Hepatocyte (in vitro differentiated cells): ENCODE results near the gene MAST3. TPM values are rescaled to one million over a fixed set of nuclear protein-coding genes. Genes with fewer than 3 reads are reported as not detected.

Experiments
- DNase-seq: peaks from one replicate; pipeline ENCODE4 v3.0.0-alpha.2; 2016; ENCODE audit warnings: low spot score
- H2AFZ ChIP-seq: fragments of 200-600 bp; sonication (generic); 2 replicates; pipeline ENCODE4 v1.6.0; 2016; ENCODE audit warnings: antibody characterized with exemption, mild to moderate bottlenecking
- H3K27ac ChIP-seq: fragments of 200-600 bp; sonication (generic); 2 replicates; pipeline ENCODE4 v1.5.1; 2016; ENCODE audit warnings: mild to moderate bottlenecking
- H3K27me3 ChIP-seq: fragments of 200-600 bp; sonication (generic); 2 replicates; pipeline ENCODE4 v1.6.1; 2016
- H3K36me3 ChIP-seq: fragments of 200-600 bp; sonication (generic); replicated peaks from 2 replicates; pipeline ENCODE4 v1.5.1; 2016; ENCODE audit warnings: low read depth; ENCODE audit not compliant: insufficient read depth
- H3K4me1 ChIP-seq: fragments of 200-600 bp; sonication (generic); 2 replicates; pipeline ENCODE4 v1.5.1; 2016; ENCODE audit warnings: mild to moderate bottlenecking, moderate library complexity; ENCODE audit not compliant: insufficient read depth
- H3K4me2 ChIP-seq: fragments of 200-600 bp; sonication (generic); 2 replicates; pipeline ENCODE4 v1.6.0; 2016
- H3K4me3 ChIP-seq: fragments of 200-600 bp; sonication (generic); 2 replicates; pipeline ENCODE4 v1.5.1; 2016; ENCODE audit warnings: mild to moderate bottlenecking
- H3K79me2 ChIP-seq: fragments of 200-600 bp; sonication (generic); 2 replicates; pipeline ENCODE4 v1.6.0; 2017; ENCODE audit warnings: mild to moderate bottlenecking
- H3K9me2 ChIP-seq: fragments of 200-600 bp; sonication (generic); replicated peaks from 2 replicates; pipeline ENCODE4 v1.6.0; 2017; ENCODE audit warnings: mild to moderate bottlenecking; ENCODE audit not compliant: insufficient read depth
- H3K9me3 ChIP-seq: fragments of 200-600 bp; sonication (generic); 2 replicates; pipeline ENCODE4 v1.5.1; 2016; ENCODE audit warnings: low read depth, mild to moderate bottlenecking
- H4K20me1 ChIP-seq: fragments of 200-600 bp; sonication (generic); 2 replicates; pipeline ENCODE4 v1.6.0; 2016; ENCODE audit warnings: mild to moderate bottlenecking; ENCODE audit not compliant: insufficient read depth, poor library complexity, severe bottlenecking
- EZH2 ChIP-seq: fragments of 200-600 bp; sonication (generic); IDR thresholded peaks from 2 replicates; pipeline ENCODE4 v1.6.1; 2016; ENCODE audit warnings: antibody characterized with exemption, mild to moderate bottlenecking, borderline replicate concordance
- EZH2phosphoT487 ChIP-seq: fragments of 200-600 bp; sonication (generic); IDR thresholded peaks from one replicate; pipeline ENCODE4 v1.6.1; 2018; ENCODE audit warnings: antibody characterized with exemption, mild to moderate bottlenecking, low read depth, moderate library complexity; ENCODE audit not compliant: unreplicated experiment, severe bottlenecking
- WGBS: methylation state at CpG from one replicate; pipeline ENCODE4 v1.1.6; 2016; ENCODE audit warnings: low lambda C conversion rate; ENCODE audit errors: missing lambda C conversion rate; 5-methylcytosine and 5-hydroxymethylcytosine counted together
- polyA plus RNA-seq: library from polyadenylated mRNA; unstranded; fragments of >200 nt; fragmentation: Nextera tagmentation; extraction: Ambion mirVana; gene quantifications from 2 replicates; pipeline ENCODE4 v1.2.1, GENCODE V29; 2016
- total RNA-seq: library from RNA; depleted of rRNA; stranded (reverse); fragments of >200 nt; gene quantifications from 2 replicates; pipeline ENCODE4 v1.2.3, GENCODE V29; 2014
- TF ChIP-seq, protein P1 (sequence below): fragments of 200-600 bp; sonication (generic); IDR thresholded peaks from 2 replicates; pipeline ENCODE4 v1.5.1; 2016; ENCODE audit warnings: antibody characterized with exemption, mild to moderate bottlenecking; ENCODE audit not compliant: poor library complexity

The MAST3 gene
- total RNA-seq (5.5 and 9.7 TPM in 2 replicates), polyA plus RNA-seq (10.3 and 11.1 TPM in 2 replicates)

DNA sequence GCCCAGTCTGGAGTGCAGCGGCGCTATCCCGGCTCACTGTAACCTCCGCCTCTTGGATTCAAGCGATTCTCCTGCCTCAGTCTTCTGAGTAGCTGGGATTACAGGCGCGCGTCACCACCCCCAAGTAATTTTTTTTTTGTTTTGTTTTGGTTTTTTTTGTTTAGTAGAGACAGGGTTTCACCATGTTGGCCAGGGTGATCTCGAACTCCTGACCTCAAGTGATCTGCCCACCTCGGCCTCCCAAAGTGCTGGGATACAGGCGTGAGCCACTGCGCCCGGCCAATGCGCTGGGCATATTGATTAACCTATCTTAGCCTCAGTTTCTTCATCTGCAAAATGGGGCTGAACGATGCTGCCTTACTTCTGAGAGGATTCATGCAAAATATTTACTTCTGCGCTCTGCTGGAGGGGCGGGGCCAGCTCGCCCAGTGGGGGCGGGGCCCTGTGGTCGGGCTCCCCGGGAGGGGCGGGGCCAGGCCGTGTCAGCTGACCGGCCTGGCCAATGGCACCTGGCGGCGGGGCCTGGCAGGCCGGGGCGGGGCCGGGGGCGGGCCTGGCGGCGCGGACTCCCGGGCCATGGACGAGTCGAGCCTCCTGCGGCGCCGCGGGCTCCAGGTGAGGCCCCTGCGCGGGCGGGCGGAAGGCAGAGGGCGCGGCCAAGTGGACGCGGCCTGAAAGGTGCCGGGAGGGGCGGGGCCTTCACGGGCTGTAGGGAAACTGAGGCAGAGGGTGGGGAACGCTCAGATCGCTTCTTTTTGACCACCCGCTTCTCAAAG, at the start of gene MAST3:
Gene MAST3, plus strand, starts transcription at position 562 of the 776 bp plus-strand sequence. Its CDS starts 15 bp downstream, at position 577.
- Histone ChIP-seq H3K4me1 (peaks cover 10% of the 10 kb centered on the region), H3K9me3 (no peaks in the 10 kb centered on the region), H2AFZ (no peak within 1 kb of the TSS), H3K9me2 (no peaks in the 10 kb centered on the region), H3K36me3 (no peaks in the 10 kb centered on the region), H3K27me3 (peaks cover 27% of the 10 kb centered on the region), H3K27ac (no peak within 1 kb of the TSS), H4K20me1 (no peaks in the 10 kb centered on the region), H3K4me3 (no peak within 1 kb of the TSS), H3K4me2 (peak within 1 kb of the TSS; percentile 83), H3K79me2 (no peaks in the 10 kb centered on the region)
- 38% methylated on average over 32 of the region's 54 CpGs for WGBS
- DNase-seq: peak; percentile 92
- TF ChIP-seq EZH2phosphoT487 (no peak), EZH2 (no peak)
- TF ChIP-seq, protein P1, sequence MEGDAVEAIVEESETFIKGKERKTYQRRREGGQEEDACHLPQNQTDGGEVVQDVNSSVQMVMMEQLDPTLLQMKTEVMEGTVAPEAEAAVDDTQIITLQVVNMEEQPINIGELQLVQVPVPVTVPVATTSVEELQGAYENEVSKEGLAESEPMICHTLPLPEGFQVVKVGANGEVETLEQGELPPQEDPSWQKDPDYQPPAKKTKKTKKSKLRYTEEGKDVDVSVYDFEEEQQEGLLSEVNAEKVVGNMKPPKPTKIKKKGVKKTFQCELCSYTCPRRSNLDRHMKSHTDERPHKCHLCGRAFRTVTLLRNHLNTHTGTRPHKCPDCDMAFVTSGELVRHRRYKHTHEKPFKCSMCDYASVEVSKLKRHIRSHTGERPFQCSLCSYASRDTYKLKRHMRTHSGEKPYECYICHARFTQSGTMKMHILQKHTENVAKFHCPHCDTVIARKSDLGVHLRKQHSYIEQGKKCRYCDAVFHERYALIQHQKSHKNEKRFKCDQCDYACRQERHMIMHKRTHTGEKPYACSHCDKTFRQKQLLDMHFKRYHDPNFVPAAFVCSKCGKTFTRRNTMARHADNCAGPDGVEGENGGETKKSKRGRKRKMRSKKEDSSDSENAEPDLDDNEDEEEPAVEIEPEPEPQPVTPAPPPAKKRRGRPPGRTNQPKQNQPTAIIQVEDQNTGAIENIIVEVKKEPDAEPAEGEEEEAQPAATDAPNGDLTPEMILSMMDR: no peak

DNA sequence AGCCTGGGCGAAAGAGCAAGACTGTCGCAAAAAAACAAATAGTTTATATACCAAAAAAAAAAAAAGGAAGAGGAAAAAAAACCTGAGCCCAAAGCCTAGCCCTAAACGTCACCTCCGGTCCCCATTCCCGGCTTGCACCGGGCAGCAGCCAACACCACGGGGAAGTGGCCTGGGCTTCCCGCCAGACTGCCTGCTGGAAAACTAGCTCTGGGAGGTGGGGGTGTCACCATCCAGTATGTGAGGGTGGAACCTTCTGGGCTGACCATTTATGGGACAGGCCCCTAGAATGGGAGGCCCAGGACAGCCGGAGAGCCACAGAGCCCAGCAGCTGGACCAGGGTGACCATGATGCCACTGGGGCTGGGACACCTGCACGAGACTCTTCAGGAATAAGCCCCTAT, 48.2 kb upstream of the MAST3 start:
- DNase-seq: no peak
- H3K4me1 ChIP-seq: no peaks in the 10 kb centered on the region
- no peak overlapping the region for H2AFZ ChIP-seq
- H3K27me3 ChIP-seq: no peaks in the 10 kb centered on the region
- H4K20me1 ChIP-seq: no peaks in the 10 kb centered on the region
- no peaks in the 10 kb centered on the region for H3K79me2 ChIP-seq
- no peak overlapping the region for H3K4me3 ChIP-seq
- H3K4me2 ChIP-seq: no peak overlapping the region
- H3K27ac ChIP-seq: no peak overlapping the region
- WGBS: 91% methylated on average over 10 of the region's 10 CpGs
- H3K9me3 ChIP-seq: no peaks in the 10 kb centered on the region
- H3K9me2 ChIP-seq: no peaks in the 10 kb centered on the region
- H3K36me3 ChIP-seq: no peaks in the 10 kb centered on the region
- TF ChIP-seq EZH2: no peak
- no peak for TF ChIP-seq EZH2phosphoT487
- TF ChIP-seq, protein P1: no peak

DNA sequence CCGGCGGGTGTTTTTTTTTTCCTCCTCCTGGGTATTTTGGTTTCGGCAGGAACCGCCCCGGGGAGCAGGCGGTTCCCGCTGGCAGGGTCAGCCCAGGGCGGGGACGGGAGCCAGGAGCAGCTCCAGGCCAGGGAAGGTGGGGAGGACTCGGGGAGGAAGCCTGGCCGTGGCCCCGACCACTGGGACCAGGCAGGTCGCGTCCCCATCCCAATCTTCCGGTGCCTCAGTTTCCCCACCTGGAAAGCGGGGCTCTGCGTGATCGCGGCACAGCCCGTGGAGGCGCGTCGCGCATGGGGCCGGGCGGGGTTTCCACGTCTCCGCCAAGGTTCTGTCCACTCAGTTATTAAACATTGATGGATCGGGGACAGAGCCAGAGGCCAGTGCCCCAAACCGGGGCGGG, 45.7 kb upstream of the MAST3 start:
- Histone ChIP-seq H3K4me1 (no peaks in the 10 kb centered on the region), H3K9me3 (no peaks in the 10 kb centered on the region), H3K4me3 (no peak overlapping the region), H3K36me3 (no peaks in the 10 kb centered on the region), H3K27me3 (no peaks in the 10 kb centered on the region), H3K79me2 (no peaks in the 10 kb centered on the region), H3K9me2 (no peaks in the 10 kb centered on the region), H3K4me2 (no peak overlapping the region), H2AFZ (no peak overlapping the region), H4K20me1 (no peaks in the 10 kb centered on the region), H3K27ac (no peak overlapping the region)
- TF ChIP-seq, protein P1: no peak
- no peak for TF ChIP-seq EZH2
- TF ChIP-seq EZH2phosphoT487: no peak
- 86% methylated on average over 29 of the region's 31 CpGs for WGBS
- DNase-seq: no peak
